NCI-H1048 (cell line): ENCODE measurements around the gene THSD4.

Source experiments
- DNase-seq: peaks from one replicate; lab custom pipeline; 2025; lab: John Stamatoyannopoulos, UW

The THSD4 gene

DNA sequence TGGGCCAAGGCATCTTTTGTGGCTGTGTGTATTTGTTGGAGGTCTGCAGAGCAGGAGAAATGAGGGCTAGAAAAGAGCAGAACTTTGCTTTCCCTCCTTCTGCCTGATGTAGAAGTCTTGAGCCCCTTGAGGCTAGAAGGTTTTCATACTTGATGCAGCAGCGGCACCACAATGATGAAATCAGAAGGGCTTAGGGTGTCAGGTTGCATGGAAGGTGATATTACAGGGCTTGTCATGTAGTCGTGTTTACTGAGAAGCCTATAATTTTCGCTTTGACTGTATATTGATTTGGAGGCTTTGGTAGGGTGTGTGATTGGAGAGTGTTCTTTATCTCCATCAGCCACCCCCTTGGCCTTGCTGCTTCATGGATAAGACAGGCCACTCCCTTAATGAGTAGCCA lies 339.8 kb downstream of the THSD4 start:
- DNase-seq: no peak

DNA sequence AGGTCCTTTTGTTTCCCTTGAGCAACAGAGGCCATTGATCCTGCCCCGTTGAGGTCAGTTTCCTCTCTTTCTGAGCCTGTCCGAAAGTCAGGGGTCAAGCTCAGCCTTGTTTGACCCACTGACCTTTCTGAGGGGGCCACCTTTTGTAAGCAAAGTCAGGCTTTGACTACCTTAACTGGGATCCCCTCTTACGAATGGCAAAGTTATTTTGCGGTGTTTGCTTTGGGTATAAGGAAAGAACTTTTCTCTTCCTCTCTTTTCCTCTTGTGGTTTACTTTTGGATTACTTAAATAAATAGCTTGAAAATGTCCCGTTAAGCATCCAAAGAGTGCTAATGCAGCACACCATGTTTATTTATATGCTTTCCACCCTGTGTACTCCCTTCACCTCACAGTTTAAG lies 340.6 kb downstream of the THSD4 start:
- DNase-seq: no peak

DNA sequence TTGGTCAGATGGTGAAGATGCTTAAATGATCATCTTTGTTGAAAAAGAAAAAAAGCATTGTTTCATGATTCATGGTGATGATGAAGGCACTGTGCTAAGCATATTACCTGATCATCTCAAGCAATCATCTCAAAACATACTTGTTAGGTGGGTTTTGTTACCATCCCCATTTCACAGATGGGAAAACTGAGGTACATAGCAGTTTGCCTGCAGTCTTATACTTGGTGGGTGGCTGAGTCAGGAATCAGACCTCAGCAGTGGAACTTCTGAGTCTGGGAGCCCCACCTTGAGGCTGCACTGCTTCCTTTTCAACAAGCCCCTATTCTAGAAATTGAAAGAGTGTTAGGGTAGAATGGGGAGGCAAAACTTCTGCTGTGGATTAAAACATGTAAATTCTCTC lies 341.1 kb downstream of the THSD4 start:
- DNase-seq: no peak

DNA sequence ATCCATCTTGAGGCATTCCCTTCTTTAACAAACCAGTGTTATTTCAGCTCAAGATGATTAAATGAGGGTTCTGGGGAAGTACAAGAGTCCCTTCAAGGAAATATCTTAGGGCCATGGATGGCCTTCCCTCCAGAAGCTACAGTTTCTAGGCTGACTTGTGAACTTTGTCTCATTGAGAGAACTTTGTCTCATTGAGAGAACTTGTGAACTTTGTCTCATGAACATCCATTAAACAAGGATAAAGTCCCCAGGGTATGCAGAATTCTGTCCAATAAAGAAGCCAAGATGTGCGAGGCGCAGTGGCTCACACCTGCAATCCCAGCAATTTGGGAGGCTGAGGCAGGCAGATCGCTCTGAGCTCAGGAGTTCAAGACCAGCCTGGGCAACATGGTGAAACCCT lies 341.5 kb downstream of the THSD4 start:
- no peak for DNase-seq

DNA sequence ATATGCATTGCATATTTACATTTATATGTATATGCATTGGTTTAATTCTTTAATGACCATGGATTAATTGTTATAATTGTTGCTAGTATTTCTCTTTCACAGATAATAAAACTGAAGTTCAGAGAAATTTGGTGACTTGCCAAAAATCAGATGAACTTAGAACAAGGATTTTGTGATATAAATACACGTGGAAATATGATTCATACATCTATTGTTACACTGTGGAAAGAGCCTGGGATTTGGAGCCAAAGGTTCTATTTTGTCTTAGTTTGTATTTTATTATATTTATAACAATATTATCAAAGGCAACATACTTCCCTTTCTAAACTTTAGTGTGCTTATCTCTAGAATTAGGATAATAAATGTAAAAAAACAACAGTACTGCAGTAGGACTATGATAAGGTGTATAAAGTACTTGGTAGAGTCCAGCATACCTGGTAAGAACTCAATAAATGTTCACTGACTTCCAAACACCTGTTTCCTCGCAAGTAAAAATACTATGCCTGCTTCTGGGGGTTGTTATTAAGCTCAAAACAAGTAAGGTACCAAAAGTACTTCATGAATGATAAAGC lies 342.9 kb downstream of the THSD4 start:
- DNase-seq: no peak

DNA sequence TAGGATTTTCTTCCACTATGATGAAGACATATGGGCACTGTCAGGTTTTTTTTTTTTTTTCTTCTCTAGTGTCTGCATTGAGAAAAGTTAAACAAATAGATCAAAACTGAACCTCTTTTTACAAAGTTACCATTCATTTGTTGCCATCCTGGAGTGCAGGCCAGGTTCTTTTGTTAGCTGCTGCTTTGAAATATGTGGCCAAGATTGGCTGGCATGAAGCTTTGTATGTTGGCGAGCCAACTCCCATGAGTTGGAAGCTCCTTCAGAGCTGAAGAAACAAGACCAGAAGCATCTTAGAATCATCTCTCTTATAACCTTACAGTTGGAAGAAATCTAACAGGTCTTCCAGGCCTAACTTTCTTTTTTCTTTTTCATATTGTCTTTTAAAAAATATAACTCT lies 346.5 kb downstream of the THSD4 start:
- DNase-seq: no peak

DNA sequence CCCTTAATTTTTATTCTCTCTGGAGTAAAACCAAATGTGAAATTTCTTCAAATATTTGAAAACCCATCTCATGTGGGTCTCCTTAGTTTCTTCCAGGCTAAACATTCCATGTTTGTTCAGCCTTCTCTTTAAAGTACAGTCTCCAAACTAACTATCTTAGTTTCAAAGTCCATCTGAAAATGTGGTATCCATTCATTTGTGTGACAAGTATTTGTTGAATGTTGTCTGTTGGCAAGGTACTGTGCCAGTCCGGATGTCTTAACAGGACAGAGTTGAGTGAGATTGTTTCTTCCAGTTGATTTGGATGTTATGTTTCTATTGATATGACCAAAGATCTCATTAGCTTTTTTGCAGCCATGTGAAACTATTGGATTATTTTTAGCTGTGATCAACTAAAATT lies 347.4 kb downstream of the THSD4 start:
- DNase-seq: no peak

DNA sequence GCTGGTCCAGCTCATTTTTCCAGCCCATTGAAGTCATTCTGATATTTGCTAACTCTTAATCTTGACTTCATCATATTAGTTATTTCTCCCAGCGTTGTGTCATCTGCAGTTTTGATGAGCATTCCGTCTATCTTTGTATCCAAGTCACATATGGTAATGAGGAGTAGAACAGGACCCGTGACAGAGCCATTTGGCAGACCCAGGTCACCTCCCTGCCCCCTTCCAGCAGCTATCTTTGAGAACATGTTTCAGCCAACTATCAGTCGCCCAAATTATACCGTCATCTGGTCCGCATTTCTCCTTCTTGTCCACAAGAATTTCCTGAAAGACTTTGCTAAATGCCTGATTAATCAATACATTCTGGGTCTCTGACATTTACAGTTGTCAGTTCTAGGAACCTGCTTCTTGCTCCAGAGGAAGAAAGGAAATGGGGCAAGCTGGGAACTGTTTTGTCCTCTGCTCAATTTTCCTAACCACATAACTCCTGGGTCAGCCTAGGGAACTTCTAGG lies 347.9 kb downstream of the THSD4 start:
- no peak for DNase-seq

DNA sequence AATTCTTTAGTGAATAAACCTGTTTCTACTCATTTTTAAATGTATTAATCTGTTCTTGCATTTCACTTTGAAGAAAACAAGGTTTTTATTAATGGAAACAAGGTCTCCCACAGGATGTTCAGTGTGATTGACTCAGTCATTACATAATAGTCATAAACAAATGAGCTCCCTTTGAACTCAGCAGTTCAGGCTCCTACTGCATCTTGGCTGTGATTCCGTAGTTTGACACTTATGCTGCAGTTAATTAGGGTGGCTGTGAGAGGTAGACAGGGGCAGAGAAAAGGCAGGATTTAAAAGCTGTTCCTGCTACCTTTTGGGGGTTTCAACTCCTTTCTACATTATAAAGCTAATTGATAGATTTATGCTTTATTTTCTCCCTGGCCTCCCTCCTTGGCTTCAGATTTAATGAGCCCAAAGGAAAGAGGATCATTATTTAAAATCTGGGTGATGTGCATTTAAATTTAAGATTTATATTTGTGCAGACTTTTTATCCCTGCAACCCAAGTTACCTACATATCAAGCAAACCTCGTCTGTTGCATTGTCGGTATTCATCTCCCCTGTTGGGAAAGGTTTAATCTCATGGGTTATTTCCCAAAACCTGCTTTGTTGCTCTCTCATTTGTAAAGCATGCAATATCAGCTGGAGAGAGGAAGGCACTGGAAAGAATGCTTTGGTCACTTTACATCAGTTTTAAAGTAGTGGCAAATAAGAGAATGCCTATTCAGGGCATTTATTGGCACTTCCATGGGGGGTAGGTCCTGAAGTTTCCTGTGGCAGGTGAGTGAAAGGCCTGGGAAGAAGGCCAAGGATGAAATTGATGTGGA lies 350.1 kb downstream of the THSD4 start:
- DNase-seq: no peak

DNA sequence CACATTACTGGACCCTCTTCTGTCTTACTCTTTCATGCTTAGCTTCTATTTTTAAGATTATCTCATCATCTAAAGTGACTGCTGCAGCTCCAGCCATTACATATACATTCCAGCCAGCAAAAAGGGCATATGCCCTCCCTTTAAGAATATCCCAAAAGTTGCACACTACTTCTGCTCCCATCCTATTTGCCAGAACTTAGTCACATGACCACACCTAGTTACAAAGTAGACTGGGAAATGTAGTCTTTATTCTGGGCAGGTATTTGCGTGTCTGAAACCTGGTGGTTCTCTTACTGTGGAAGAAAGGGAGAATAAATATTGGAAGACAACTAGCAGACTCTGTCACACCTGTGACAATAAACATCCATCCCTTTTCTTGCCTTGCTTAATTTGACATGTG lies 353.4 kb downstream of the THSD4 start:
- DNase-seq: no peak

DNA sequence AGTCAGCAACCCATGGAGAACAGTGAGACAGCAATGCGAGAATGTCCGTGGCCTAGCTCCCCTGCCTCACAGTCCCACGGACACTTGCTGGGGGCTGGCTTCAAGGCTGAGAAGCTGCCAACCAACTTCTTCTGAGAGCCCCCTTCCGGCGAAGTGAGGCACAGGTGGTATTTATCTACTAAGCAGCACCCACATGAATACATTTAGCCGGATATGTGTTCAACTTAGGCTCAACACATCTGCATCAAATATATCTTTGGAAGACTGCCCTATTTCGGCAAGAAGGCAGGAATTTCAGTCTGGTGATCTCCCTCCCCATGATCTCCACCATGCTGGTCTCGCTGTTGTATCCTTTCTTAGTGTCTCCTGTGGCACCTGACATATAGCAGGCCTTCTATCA lies 354.1 kb downstream of the THSD4 start:
- no peak for DNase-seq

DNA sequence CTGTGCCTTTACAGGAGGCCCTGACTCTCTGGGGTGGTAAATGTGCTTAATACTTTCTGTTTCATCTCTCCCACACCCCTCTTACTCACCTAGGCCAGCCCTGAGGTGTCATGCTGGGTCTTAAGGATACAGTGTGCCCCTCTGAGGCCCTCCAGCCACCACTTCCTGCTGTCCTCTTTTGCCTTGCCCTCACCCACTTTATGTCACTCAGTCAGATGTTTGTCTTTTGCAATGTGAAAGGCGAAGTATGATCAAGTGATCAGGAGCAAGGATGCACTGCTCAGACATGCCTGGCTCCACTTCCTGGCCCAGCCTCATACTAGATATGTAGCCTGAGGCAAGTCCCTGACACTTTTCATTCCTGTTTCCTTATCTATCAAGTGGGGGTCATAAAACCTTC lies 356.1 kb downstream of the THSD4 start:
- DNase-seq: no peak

DNA sequence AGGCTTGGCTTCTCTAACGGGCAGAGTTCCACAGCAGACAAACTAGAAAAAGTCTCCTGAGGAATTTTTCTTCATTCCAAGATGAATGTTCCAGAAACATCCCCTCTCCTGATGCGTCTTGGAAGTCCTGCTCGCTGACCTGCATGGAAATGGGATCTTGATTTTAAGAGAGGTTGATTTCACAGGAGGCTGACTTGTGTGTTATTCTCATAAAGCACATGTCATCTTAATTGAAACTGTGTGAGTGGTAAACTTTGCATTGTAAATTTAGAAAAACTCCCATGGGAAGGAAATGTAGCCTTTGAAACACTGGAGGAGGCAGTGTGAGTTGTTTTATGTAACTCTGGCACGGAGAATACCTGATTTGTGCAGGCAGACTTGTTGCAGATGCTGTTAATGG lies 357.3 kb downstream of the THSD4 start:
- DNase-seq: no peak

DNA sequence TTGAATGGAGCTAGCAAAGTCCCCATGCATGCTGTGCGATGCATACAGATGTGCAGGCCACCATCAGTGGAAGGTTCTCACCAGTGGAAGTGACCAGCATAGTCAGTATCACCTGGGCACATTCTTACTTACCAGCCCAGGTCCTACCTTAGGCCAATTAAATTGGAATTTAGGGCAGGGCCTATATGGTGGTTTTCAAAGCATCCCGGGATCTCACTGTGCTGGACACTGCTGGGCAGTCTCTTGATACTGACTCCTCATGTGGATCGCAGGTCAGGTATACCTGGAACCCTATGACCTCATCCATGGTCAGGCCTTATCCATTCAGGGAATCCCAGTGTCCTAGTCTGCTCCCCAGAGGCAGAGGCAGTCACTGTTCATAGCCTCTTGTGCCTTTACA lies 358.5 kb downstream of the THSD4 start:
- DNase-seq: no peak

DNA sequence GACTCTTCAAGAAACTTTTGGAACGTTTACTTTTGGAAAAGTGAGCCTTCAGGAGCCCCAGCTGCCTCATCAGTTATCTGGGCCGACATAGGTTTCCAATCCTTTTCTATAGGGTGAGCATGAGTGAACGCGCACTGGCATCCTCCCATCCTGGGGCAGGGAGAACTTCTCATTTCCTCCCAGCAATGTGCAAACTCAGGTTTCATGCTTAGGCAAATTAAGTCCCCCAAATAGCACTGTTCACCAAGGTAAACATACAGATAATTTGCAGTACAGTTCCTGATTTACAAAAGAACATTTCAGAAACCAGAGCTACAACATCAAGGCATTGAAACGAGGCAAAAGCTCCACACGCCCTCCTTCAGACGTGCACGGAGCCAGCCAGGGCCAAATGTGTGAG lies 361.6 kb downstream of the THSD4 start:
- DNase-seq: no peak

DNA sequence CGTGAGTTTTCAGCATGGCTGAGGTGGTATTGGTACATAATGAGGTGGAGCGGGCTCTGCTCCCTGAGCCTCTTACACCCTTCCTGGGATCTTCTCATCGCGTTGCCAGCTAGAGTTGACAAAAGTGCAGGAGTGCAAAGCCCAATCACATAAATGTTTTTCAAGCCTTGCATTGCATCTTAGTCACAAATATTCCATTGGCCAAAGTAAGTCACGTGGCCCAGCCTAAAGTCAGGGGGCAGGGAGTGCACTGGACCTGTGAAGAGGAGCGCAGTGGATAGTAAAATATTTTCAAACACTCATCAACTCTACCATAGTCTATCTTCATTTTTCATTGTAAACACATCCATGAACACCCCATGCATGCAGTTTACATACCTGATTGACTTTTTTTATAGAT lies 365.3 kb downstream of the THSD4 start:
- no peak for DNase-seq

DNA sequence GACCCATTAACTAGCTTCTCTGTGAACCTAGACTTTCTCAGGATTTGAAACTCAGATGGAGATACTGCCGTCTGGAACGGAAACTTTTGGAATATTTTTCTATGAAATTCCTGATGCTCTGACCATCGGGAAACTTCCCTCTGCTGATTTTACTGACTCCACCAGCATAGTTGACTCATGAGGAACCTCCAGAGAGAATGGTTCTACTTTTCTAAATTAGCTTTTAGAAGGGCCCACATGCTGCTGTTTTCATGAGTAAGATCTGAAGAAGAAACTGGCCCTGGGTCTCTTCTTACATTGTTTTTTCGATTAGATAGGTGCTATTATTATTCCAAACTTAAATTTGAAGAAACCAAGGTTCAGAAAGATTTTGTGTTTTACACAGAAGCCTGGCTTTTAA lies 368.8 kb downstream of the THSD4 start:
- DNase-seq: no peak

DNA sequence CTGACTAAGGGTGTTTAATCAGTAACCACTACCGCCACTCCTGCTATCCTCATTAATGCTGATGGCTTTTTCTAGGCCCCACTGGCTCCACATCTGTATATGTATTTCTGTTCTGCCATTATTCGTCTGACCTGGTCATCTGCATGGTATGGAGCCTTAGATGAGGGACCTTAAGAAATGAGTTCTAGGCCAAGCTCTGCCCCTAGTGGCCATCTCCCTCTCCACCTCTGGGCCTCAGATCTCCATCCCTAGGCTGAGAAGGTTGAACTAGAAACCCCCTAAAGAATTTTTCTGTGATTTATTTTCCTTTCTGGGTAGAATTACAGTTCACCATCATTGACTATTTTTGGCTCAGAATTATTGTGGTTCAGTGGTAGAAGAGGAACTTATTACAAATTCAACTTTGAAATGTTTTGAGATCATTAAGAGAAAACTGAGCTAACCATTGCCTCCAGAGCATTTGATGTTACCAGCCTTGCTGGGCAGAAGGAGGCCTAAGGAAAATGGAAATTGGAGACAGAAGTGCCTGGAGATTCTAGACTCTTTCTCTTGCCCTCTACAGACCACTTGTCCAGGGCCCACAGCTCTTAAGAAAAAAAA lies 369.9 kb downstream of the THSD4 start:
- DNase-seq: no peak

DNA sequence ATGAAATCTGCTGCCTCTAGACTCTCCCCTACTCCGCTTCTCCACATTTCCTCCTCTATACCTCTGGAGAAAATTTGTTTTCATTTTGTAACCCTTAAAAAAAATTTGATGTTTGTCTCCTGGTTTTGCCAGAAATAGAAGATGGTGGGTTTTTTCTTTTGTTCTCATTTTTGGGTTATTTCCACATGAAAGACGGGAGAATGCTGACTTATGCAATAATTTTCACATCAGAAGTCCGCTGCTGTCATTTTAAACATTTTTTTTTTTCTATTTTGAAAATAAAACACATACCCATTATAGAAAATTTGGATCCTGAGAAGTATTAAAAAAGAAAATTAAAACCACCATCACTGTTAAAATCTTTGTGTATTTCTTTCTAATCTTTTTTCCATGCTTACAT lies 374.3 kb downstream of the THSD4 start:
- DNase-seq: no peak

DNA sequence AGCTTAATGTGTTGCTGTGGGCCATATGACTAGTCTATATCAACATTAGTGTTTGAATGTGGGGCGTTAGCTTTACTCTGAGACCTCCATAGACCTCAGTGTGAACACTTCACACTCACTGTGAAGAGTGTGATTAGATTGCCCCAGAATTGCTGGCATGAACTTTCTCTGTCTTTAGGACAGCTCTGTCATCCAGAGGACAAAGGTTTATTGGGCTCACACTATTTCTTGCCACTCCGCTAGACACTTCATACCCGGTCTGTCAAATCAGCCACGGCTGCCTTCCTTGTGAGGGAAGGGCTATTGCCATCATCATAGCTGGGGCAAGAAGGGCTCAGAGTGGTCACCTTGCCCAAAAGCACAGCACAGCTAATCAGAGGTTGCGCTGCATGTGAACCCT lies 378.3 kb downstream of the THSD4 start:
- DNase-seq: no peak

DNA sequence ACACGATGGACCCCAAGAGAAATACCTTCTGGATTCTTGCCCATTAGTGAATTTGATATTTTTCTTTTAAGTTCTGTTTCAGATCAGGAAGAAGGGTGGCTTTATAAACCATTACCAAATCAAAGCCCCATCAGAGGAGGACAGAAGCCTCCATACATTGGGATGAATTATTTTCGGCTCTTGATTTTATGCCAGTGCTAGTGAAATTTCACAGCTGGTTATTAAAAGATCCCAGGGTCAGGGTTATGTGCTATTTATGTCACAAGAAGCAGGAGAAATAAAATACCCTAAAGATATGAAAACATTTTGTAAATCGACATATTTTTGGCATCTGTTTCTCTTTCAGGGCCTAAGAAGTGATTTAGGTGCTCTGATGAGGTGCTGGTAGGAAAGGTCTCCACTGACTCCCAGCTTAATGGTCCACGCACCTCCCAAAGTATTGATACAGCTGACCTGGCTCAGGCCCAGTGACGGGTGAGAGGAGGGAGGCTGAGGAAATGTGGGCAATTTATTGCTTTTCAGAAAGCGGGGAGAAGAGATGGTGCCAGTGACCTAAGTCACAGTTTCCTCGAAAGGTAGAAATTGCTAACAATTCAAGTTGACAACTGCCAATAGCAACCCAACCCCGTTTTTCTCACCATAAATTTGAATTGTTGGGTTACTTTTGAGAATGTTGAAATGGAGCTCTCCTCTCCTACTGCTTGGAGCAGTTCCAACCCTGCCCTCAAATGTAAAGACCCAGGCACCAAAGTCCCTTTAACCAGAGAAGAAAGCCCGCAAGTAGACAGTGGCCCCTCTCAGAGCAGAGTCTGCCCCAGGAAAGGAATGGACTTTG lies 379.5 kb downstream of the THSD4 start:
- no peak for DNase-seq

DNA sequence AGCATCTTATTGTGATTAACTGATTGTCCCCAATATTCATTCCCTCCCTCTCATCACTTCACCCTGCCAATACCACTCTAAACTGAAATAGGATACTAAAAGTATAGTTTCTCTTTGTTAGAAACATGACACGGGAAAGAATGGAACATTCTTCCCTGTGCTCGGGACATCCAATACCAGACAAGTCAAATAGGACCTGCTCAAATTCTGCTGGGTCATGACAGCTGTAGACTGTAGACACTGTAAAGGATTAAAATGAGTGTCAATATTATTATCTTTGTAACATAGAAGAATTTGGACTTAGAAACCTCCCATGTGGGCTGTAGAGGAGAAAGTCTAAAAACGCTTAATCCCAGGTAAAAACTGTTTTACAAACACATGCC lies 380.1 kb downstream of the THSD4 start:
- DNase-seq: no peak
